Central memory CD4-positive, alpha-beta T cell (primary cell): ENCODE data around the gene PKP3.
"Not testable (repeated sequence)": the region's sequence is repeated elsewhere in the genome, so short reads cannot be mapped to it uniquely, and the experiment has no call there.

Experiments used
- DNase-seq: peaks from one replicate; pipeline ENCODE4 v3.0.0; 2022

The PKP3 gene

DNA sequence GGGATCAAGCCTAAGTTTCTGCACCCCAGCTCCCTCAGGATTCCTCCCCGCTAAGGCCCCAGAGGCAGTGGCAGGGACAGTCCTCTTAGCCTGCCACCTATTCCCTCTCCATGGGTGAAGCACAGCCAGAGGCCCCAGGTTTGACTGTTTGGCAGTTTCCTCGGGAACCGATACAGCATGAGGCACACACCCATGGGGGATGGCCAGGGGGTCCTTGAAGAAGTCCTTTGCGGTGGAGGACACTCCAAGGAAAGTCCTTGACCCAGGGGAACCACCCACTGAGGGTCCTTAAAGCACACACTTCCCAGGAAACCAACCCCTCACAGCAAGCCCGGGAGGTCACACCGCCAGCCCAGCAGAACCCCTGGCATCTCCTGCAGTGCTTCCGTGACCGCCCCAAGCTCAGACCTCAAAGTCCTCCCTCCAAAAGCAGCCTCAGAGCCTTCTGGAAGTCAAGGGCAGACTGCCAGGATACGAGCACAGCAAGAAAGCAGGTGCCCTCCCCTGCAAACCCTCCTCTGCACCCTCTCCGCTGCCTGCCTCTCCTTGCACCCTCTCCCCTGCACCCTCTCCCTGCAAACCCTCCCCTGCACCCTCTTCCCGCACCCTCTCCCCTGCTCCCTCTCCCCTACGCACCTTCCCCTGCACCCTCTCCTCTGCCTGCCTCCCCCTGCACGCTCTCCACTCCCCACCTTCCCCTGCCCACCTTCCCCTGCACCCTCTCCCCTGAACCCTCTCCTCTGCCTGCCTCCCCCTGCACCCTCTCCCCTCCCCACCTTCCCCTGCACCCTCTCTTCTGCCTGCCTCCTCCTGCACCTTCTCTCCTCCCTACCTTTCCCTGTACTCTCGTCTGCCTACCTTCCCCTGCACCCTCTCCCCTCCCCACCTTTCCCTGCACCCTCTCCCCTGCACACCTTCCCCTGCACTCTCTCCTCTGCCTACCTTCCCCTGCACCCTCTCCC, 19.4 kb downstream of the PKP3 start:
- DNase-seq, result no peak

DNA sequence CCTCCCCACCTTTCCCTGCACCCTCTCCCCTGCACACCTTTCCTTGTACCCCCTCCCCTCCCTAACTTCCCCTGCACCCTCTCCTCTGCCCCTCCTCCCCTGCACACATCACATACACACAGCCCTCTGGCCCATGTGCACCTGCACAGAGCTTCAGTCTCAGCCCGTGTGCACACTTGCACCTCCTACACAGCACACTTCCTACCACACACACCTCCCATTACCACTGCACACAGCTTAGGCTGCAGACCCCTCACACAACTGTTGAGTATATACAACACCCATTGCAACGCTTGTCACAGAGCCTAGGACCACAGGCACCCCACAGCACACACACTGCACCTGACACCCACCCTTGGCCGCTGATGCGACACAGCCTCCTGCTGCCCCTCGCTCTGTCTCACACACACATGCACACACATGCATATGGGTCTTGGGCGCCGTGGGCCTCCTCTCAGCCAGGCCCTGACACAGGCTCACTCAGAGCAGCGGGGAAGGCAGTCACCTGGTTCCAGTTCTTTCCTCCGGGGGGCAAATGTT, 20.4 kb downstream of the PKP3 start:
- DNase-seq, result no peak

DNA sequence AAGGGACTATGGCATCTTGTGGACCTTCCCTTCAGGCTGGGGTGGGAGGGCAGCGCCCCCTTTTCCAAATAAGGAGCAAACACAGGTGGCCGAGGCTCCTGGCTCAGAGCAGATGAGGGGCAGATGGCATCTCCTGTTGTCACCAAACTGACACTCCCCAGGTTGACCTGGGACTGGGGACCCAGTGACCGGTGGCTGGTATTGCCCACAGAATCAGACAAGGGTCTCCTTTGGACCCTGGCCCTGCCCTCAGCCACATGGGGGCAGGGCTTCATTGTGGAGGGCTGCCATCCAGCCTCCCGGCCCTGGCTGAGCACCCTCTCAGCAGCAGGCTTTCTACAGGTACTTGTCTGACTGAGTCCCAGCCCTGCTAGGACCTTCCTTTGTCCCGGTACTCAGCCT, 21.6 kb downstream of the PKP3 start:
- no peak for DNase-seq

- DNase-seq, result no peak
Observed at GRCh38 chr11:416051-416756, 22.2 kb downstream of the PKP3 start.

DNA sequence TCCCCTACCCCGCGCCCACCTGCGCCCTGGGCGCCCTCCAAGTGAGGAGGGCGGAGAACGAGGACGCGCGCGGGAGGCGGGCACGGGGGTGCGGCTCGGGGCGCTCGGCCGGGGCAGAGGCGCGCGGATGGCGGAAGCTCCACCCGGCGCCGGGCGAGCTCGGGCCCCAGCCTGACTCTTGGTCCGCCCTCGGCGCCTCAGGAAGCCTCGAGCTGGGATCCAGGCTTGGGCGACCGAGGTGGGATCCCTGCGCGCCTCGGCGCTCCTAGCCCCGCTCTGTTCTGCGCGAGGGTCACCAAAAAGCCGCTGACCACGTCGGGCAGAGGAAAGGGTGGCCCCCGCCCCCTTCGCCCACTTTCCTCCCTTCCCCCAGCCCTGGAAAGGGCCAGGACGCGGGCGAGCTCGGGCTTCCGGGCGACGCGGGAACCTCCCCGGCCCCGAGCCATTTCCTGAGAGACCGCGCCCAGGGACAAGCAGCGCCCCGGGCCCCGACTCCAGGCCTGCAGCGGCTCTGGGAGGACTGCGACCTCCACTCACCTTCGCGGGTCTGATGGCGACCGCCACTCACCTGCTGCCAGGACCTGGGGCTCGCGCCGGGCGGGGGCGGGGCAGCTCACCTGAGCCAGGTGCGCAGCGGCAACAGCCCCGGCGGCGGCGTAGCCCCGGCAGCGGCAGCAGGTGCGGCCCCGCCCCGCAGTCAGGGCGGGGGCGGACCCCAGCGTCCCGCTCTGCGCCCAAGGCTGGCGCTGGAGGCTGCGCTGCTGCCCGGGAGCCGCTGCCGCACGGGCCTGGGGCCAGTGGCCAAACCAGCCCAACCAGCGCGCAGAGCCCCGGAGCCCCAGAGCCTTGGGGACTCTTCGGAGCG, 23.0 kb downstream of the PKP3 start:
- DNase-seq, result peak; percentile 40

DNA sequence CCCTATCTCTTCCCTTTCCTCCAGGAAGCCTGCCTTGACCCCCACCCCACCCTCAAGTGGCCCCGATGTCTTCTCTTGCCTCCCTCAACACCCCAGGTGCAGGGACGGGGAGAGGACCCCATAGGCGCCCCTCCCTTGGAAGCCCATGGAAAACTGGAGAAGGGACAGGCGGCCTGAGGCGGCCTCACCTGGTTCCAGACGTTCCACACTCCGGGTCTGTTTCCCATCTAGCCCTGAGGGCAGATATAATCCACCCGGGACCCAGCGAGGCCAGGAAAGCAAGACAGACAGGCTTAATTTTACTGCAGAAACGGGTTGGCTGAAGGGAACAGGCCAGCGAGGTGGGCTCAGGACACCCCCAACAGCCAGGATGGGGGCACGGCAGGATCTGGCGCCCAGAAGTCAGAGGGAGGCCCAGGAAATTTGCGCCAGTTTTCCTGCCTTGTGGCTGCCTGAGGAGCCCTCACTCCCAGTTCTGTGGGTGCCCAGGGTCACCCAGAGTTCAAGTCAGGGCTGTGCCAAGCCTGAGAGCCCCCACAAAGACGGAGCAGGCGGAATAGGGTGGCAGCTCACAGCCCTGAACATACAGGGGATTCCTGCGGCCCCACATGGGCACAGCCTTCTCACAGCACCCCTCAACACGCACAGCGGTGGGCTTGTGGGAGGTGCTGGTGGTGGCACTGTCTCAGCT, 23.8 kb downstream of the PKP3 start:
- DNase-seq, result no peak

DNA sequence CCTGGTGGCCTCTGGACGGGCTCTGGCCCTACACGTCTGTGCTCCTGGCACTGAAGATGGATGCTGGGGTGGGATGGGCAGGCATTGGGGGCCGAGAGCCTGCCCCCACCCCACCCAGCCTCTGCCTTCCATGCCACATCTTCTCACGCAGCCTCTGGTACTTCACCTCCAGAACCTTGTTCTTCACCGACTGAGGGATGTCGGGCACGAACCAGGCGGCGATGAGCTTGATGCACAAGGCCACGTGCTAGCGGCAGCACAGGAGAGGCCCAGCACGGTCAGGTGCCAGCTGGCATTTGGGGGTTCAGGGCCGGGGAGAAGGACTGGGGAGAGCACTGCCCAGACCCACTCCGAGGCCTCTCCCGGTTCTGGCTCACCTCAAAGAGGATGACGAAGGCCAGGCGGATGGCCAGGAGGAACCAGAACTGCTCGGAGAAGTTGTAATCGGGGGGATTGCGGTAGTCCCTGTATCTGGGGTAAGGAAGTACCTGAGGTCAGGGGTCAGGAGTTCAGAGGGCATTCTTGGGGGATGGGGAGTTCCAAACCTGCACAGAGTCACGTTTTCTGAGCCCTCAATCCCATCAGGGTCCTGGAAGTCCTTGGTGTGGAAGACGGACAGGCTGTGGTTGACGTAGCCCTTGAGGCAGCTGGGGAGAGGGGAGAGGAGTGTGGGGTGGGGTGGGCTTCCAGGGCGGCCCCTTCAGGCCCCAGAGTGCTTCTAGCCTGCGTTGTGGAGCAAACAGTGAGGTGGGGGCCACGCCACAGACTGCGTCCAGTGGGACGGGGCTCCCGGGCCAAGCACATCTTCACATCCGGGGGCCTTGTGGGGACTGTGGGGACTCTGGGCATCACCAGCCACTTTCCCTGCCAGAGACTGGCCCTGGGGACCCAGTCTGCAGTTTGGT, 24.6 kb downstream of the PKP3 start:
- no peak for DNase-seq

GRCh38 chr11:419248-420005, 25.4 kb downstream of the PKP3 start:
- DNase-seq, result no peak

GRCh38 chr11:420054-420910, 26.3 kb downstream of the PKP3 start:
- no peak for DNase-seq

GRCh38 chr11:420911-421321, 26.9 kb downstream of the PKP3 start:
- DNase-seq, result no peak

- DNase-seq, result no peak
Observed at GRCh38 chr11:422249-422656, 28.2 kb downstream of the PKP3 start.

- DNase-seq, result no peak
Observed at GRCh38 chr11:424232-424631, 30.2 kb downstream of the PKP3 start.

GRCh38 chr11:424766-425165, 30.8 kb downstream of the PKP3 start:
- DNase-seq, result not testable (repeated sequence)

GRCh38 chr11:425301-425700, 31.3 kb downstream of the PKP3 start:
- DNase-seq, result no peak

DNA sequence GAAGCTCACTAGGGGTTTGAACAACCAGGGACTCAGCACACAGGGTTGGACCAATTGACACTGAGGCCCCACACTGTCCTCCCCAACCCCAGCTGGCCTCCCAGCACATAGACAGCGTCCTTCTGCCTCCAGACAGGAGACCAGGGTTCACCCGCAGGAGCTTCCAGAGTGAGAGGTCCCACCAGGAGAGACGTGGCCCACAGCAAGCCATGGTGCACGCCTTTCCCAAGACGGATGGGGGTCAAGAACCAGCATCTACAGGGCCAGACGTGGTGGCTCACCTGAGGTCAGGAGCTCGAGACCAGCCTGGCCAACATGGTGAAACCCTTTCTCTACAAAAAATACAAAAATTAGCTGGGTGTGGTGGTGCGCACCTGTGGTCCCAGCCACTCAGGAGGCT, 32.8 kb downstream of the PKP3 start:
- no peak for DNase-seq

- DNase-seq, result no peak
Observed at GRCh38 chr11:428295-428694, 34.3 kb downstream of the PKP3 start.

- DNase-seq, result no peak
Observed at GRCh38 chr11:429391-429790, 35.4 kb downstream of the PKP3 start.

GRCh38 chr11:429931-430456, 36.0 kb downstream of the PKP3 start:
- no peak for DNase-seq

- no peak for DNase-seq
Observed at GRCh38 chr11:431921-432320, 37.9 kb downstream of the PKP3 start.
